NCI-H187 treated with DMSO at 0.1 percent for 48 hours (cell line): ENCODE measurements around the gene RIT1.

Source experiments
- DNase-seq: peaks from one replicate; lab custom pipeline; 2025; lab: John Stamatoyannopoulos, UW

Gene RIT1

GRCh38 chr1:155911156-155912055 is at the start of gene RIT1:
RIT1 (minus strand) TSS chr1:155911349; CDS start chr1:155910761, 588 bp downstream.
- peak; percentile 44 for DNase-seq

- no peak for DNase-seq
Measured at GRCh38 chr1:155960081-155960745, 49.1 kb upstream of the RIT1 start.

- no peak for DNase-seq
Measured at GRCh38 chr1:155957411-155957915, 46.3 kb upstream of the RIT1 start.

- no peak for DNase-seq
Measured at GRCh38 chr1:155954645-155955044, 43.5 kb upstream of the RIT1 start.

GRCh38 chr1:155952505-155952890 is 41.3 kb upstream of the RIT1 start:
- DNase-seq = no peak

- no peak for DNase-seq
Measured at GRCh38 chr1:155951753-155952504, 40.8 kb upstream of the RIT1 start.

GRCh38 chr1:155950829-155951228 is 39.7 kb upstream of the RIT1 start:
- no peak for DNase-seq

GRCh38 chr1:155947741-155948140 is 36.6 kb upstream of the RIT1 start:
- DNase-seq = no peak

- no peak for DNase-seq
Measured at GRCh38 chr1:155947292-155947691, 36.1 kb upstream of the RIT1 start.

- no peak for DNase-seq
Measured at GRCh38 chr1:155946633-155947219, 35.6 kb upstream of the RIT1 start.

- DNase-seq = no peak
Measured at GRCh38 chr1:155944444-155944799, 33.3 kb upstream of the RIT1 start.

- no peak for DNase-seq
Measured at GRCh38 chr1:155942578-155943141, 31.5 kb upstream of the RIT1 start.

- no peak for DNase-seq
Measured at GRCh38 chr1:155941845-155942531, 30.8 kb upstream of the RIT1 start.

- no peak for DNase-seq
Measured at GRCh38 chr1:155940993-155941844, 30.1 kb upstream of the RIT1 start, which contains the start of gene RXFP4. RXFP4 (plus strand) TSS chr1:155941638; CDS start chr1:155941710, 72 bp downstream.

GRCh38 chr1:155940482-155940992 is 29.4 kb upstream of the RIT1 start:
- no peak for DNase-seq

GRCh38 chr1:155938220-155938627 is 27.1 kb upstream of the RIT1 start:
- DNase-seq = peak; percentile 32

GRCh38 chr1:155934936-155935590 is 23.9 kb upstream of the RIT1 start:
- DNase-seq = peak; percentile 71

GRCh38 chr1:155934097-155934935 is 23.2 kb upstream of the RIT1 start, which contains the start of gene KHDC4:
KHDC4 (minus strand) TSS chr1:155934413; CDS start chr1:155934373, 40 bp downstream.
- peak; percentile 100 for DNase-seq
